ENCODE data around the gene APOA4.

The APOA4 gene

GRCh38 chr11:116849060-116849459, 26.0 kb upstream of the APOA4 start:
- no peak for TF ChIP-seq CTCF (conservative IDR thresholded peaks at IDR 0.05)
- no peak overlapping the region for H3K27ac ChIP-seq

DNA sequence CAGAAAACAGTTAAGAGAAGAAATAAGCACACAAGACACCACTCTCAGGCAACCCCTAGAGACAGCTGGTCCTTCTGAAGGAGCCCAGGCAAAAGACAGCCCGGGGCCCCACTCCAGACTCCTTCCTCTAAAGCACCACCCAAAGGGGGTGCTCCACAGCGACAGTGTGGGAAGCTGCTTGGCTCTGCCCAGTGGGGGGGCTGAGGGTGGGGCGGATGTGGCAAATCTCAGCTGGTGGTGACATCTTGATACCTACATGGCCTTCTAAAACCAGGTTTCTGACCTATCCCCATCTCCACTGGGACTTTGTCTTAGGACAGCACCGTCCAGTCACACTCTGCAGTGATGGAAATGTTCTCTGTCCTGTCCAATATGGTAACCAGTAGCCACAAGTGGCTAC, 24.5 kb upstream of the APOA4 start:
- H3K27ac ChIP-seq = no peak overlapping the region
- no peak for TF ChIP-seq CTCF (conservative IDR thresholded peaks at IDR 0.05)

DNA sequence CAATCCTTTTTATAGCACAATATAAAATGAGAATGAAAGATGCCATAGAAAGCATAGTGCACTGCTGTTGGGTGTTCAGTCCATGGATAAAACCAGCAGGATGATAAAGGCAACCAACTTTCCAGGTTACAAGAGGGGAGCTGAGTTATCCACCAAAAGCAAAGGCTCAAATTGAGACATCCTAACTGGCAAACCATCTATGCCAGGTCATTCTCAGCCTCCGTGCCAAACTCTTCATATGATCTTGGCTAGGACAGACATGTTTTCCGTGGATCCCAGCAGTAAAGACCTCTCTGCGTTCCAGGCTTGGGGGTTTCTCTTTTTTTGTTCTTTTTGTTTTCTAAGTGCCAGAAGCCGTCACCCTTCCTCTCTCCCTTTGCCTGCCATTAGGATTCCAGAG, 21.6 kb upstream of the APOA4 start:
- no peak overlapping the region for H3K27ac ChIP-seq
- no peak for TF ChIP-seq CTCF (conservative IDR thresholded peaks at IDR 0.05)

DNA sequence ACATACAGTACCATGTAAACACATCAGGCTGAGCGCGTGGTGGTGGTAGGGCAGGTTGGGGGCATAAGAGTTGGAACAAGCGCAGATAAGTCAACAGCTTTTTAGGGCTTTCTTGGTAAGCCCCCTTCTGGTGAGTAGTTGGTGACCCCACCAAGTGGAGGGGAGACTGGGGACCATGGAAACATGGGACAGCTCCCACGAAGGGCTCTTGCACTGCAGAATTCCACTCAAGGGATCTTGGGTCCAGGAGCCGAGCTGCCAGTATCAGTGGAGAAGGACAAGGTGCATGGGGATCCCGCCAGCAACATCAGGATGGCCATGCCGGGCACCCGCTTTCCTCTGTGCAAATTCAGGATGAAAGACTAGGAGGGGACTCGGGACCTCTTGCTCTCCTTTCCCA, 20.6 kb upstream of the APOA4 start:
- TF ChIP-seq CTCF (conservative IDR thresholded peaks at IDR 0.05) = no peak
- no peak overlapping the region for H3K27ac ChIP-seq

DNA sequence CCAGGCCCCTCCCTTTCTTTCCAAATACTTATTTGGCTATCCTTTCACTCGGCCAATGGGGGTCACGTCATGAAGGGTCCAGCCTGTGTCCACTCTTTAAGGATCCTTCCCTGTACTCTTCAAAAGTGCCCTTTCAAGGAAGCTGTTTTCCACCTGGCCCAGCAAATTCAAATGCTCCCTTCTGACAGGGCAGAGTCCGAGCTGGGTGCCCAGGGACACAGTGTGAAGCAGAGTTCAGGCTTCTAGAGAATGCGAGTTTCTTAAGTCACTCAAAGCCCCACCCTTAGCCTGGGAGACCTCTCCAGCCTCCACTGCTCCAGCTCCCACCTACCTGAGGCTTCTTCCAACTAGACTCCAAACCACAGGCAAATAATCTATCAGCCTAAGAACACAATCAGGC, 19.8 kb upstream of the APOA4 start:
- TF ChIP-seq CTCF (conservative IDR thresholded peaks at IDR 0.05) = no peak

GRCh38 chr11:116842117-116842516, 19.0 kb upstream of the APOA4 start:
- no peak overlapping the region for H3K27ac ChIP-seq
- no peak for TF ChIP-seq CTCF (conservative IDR thresholded peaks at IDR 0.05)

More for the DNA sequence above, 19.8 kb upstream of the APOA4 start:
- no peak overlapping the region for H3K27ac ChIP-seq

GRCh38 chr11:116840746-116841296, 17.7 kb upstream of the APOA4 start:
- no peak for TF ChIP-seq CTCF (conservative IDR thresholded peaks at IDR 0.05)
- H3K27ac ChIP-seq = no peak overlapping the region
